Calu3 (cell line): ENCODE results near the gene ALG5. TPM values are rescaled to one million over a fixed set of nuclear protein-coding genes. Genes with fewer than 3 reads are reported as not detected.
A peak's percentile ranks its signal among the peaks of the same experiment; 100 is the strongest.

Source experiments
- BruUV-seq: library from RNA; stranded (reverse); fragments of 400-500 nt; replicated peaks from 2 replicates; lab custom pipeline; 2021; lab: Mats Ljungman, UMichigan
- CTCF ChIA-PET: fragments of 300-600 bp; sonication (Branson Sonifier 250); formaldehyde crosslinking; loops from one replicate; lab custom pipeline; 2022; ENCODE audit warnings: antibody characterized with exemption; lab: Charles Lee
- DNase-seq: peaks from one replicate; pipeline ENCODE4 v3.0.0; 2022
- H3K27ac Mint-ChIP-seq: one replicate; pipeline ENCODE4 v1.8.0; 2022; ENCODE audit warnings: mixed read lengths; ENCODE audit not compliant: unreplicated experiment
- H3K27me3 Mint-ChIP-seq: one replicate; pipeline ENCODE4 v1.8.0; 2022; ENCODE audit warnings: mixed read lengths; ENCODE audit not compliant: unreplicated experiment
- H3K36me3 Mint-ChIP-seq: one replicate; pipeline ENCODE4 v1.8.0; 2022; ENCODE audit warnings: mild to moderate bottlenecking, moderate library complexity, mixed read lengths; ENCODE audit not compliant: insufficient read depth, unreplicated experiment
- H3K4me1 Mint-ChIP-seq: one replicate; pipeline ENCODE4 v1.8.0; 2022; ENCODE audit warnings: mild to moderate bottlenecking, low read depth, mixed read lengths; ENCODE audit not compliant: unreplicated experiment
- H3K4me3 Mint-ChIP-seq: one replicate; pipeline ENCODE4 v1.8.0; 2022; ENCODE audit warnings: mild to moderate bottlenecking, low read depth, moderate library complexity, mixed read lengths; ENCODE audit not compliant: unreplicated experiment
- H3K9me3 Mint-ChIP-seq: one replicate; pipeline ENCODE4 v1.8.0; 2022; ENCODE audit warnings: low read depth, mixed read lengths; ENCODE audit not compliant: unreplicated experiment
- intact Hi-C: fragments of 100-400 bp; cut with micrococcal nuclease; formaldehyde crosslinking; loops from one replicate; pipeline ENCODE4 v1.10.0; 2022; ENCODE audit not compliant: unreplicated experiment
- total RNA-seq: library from RNA; stranded (reverse); gene quantifications from 2 replicates; pipeline ENCODE4 v1.2.3, GENCODE V29; 2022
- TF ChIP-seq, protein P1 (sequence below): fragments of 200-600 bp; IDR thresholded peaks from one replicate; pipeline ENCODE4 v1.8.0; 2022; ENCODE audit warnings: antibody characterized with exemption; ENCODE audit not compliant: unreplicated experiment

The ALG5 gene
- total RNA-seq, 1 experiment from 2014 or later: 35.7 TPM

DNA sequence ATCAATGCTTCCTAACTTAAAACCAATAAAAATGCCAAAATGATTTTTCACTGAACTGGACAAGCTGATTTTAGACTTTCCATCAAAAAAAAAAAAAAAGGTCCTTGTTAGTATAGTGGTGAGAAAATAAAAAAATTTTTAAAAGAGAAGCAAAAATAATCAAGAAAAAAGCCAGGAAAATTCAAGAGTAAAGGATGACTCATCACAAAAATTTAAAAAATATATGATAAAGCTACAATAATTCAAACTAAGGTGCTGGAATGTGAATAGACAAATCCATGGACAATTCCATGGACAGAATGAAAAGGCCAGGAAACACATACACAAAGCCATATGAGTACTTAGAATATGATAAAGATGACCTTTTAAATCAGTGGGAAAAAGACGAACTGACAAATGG is 26.1 kb downstream of the ALG5 start:
- CTCF ChIA-PET: interaction anchor here (0.6 kb wide), 1 partner anchor 82 kb away, joined by 4 read pairs; no protein-coding TSS in a partner anchor
- H3K9me3 Mint-ChIP-seq: no peaks in the 10 kb centered on the region
- H3K27ac Mint-ChIP-seq: no peak overlapping the region
- no peaks in the 10 kb centered on the region for H3K4me1 Mint-ChIP-seq
- H3K27me3 Mint-ChIP-seq: no peaks in the 10 kb centered on the region
- DNase-seq: no peak
- no peak overlapping the region for H3K4me3 Mint-ChIP-seq
- TF ChIP-seq, protein P1, sequence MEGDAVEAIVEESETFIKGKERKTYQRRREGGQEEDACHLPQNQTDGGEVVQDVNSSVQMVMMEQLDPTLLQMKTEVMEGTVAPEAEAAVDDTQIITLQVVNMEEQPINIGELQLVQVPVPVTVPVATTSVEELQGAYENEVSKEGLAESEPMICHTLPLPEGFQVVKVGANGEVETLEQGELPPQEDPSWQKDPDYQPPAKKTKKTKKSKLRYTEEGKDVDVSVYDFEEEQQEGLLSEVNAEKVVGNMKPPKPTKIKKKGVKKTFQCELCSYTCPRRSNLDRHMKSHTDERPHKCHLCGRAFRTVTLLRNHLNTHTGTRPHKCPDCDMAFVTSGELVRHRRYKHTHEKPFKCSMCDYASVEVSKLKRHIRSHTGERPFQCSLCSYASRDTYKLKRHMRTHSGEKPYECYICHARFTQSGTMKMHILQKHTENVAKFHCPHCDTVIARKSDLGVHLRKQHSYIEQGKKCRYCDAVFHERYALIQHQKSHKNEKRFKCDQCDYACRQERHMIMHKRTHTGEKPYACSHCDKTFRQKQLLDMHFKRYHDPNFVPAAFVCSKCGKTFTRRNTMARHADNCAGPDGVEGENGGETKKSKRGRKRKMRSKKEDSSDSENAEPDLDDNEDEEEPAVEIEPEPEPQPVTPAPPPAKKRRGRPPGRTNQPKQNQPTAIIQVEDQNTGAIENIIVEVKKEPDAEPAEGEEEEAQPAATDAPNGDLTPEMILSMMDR: no peak
- H3K36me3 Mint-ChIP-seq: peaks cover 9% of the 10 kb centered on the region
- no TSS peak for BruUV-seq
- intact Hi-C loops: no loop called here

- H3K4me3 Mint-ChIP-seq: no peak overlapping the region
- BruUV-seq: no TSS peak
- DNase-seq: no peak
- TF ChIP-seq, protein P1: no peak
- H3K4me1 Mint-ChIP-seq: no peaks in the 10 kb centered on the region
- CTCF ChIA-PET: no interaction called here
- no peak overlapping the region for H3K27ac Mint-ChIP-seq
- H3K9me3 Mint-ChIP-seq: no peaks in the 10 kb centered on the region
- peaks cover 13% of the 10 kb centered on the region for H3K36me3 Mint-ChIP-seq
- H3K27me3 Mint-ChIP-seq: no peaks in the 10 kb centered on the region
- intact Hi-C loops: loop anchor here (5.0 kb wide), 1 partner anchor 109 kb away; no protein-coding TSS in a partner anchor
Measured at GRCh38 chr13:36966404-36966803, 32.7 kb downstream of the ALG5 start.

DNA sequence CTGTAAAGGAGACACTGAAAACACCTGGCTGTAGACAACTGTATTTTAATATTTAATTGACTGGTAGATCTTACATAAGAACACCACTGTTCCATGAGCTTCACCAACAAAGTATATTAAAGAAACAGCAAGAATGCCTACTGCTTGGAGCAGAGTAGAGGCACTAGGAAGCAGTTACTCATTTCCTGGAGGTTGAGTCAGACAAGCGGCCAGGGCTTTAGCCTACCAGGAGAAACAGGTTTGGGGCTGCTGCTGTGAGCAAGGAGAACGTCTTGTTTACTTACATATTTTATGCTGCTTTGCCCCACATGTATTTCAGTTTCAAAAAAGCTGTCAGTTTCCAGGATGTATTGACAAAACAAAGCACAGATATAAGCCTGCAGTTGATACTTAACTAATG is 33.4 kb downstream of the ALG5 start:
- Mint-ChIP-seq H3K36me3 (peaks cover 13% of the 10 kb centered on the region), H3K9me3 (no peaks in the 10 kb centered on the region), H3K27me3 (no peaks in the 10 kb centered on the region), H3K4me3 (no peak overlapping the region), H3K27ac (peak overlapping the region; percentile 54), H3K4me1 (no peaks in the 10 kb centered on the region)
- DNase-seq: peak; percentile 43
- CTCF ChIA-PET: interaction anchor here (0.6 kb wide), 1 partner anchor 542 kb away, joined by 5 read pairs; no protein-coding TSS in a partner anchor
- TF ChIP-seq, protein P1: no peak
- intact Hi-C loops: loop anchor here (5.0 kb wide), 1 partner anchor 108 kb away; no protein-coding TSS in a partner anchor
- BruUV-seq: no TSS peak

GRCh38 chr13:36959456-36960116 is 39.6 kb downstream of the ALG5 start:
- BruUV-seq: no TSS peak
- no peak for DNase-seq
- Mint-ChIP-seq H3K4me1 (peaks cover 10% of the 10 kb centered on the region), H3K4me3 (no peak overlapping the region), H3K27me3 (no peaks in the 10 kb centered on the region), H3K36me3 (peaks cover 12% of the 10 kb centered on the region), H3K27ac (no peak overlapping the region), H3K9me3 (no peaks in the 10 kb centered on the region)
- intact Hi-C loops: no loop called here
- TF ChIP-seq, protein P1: no peak
- CTCF ChIA-PET: no interaction called here
